MCF 10A (cell line): ENCODE data around the gene IER2. TPM values are rescaled to one million over a fixed set of nuclear protein-coding genes. Genes with fewer than 3 reads are reported as not detected.

ENCODE experiments used
- BruUV-seq: library from RNA; stranded (reverse); fragments of 400-500 nt; replicated peaks from 2 replicates; lab custom pipeline; 2021; lab: Mats Ljungman, UMichigan
- CTCF ChIA-PET: fragments of 300-600 bp; sonication (Branson Sonifier 250); formaldehyde crosslinking; extraction: SDS; loops from one replicate; lab custom pipeline; 2021; ENCODE audit warnings: antibody characterized with exemption, inconsistent platforms; lab: Yijun Ruan, JAX
- POLR2A ChIA-PET: fragments of 300-600, 350-650 bp; sonication (Branson Sonifier 250); formaldehyde crosslinking; extraction: SDS; loops from one replicate; lab custom pipeline; 2020; ENCODE audit warnings: antibody characterized with exemption, inconsistent platforms; lab: Yijun Ruan, JAX
- DNase-seq: peaks from one replicate; pipeline ENCODE4 v3.0.0-alpha.2; 2018; ENCODE audit not compliant: unreplicated experiment
- H3K27ac Mint-ChIP-seq: one replicate; pipeline ENCODE4 v1.8.0; 2022; ENCODE audit warnings: mild to moderate bottlenecking, low read depth, mixed read lengths; ENCODE audit not compliant: unreplicated experiment
- H3K27me3 Mint-ChIP-seq: one replicate; pipeline ENCODE4 v1.8.0; 2022; ENCODE audit warnings: mixed read lengths; ENCODE audit not compliant: insufficient read depth, unreplicated experiment
- H3K36me3 Mint-ChIP-seq: one replicate; pipeline ENCODE4 v1.8.0; 2022; ENCODE audit warnings: mild to moderate bottlenecking, moderate library complexity, mixed read lengths; ENCODE audit not compliant: insufficient read depth, unreplicated experiment
- H3K4me1 Mint-ChIP-seq: one replicate; pipeline ENCODE4 v1.8.0; 2022; ENCODE audit warnings: mixed read lengths; ENCODE audit not compliant: insufficient read depth, unreplicated experiment
- H3K4me3 Mint-ChIP-seq: one replicate; pipeline ENCODE4 v1.8.0; 2022; ENCODE audit warnings: mild to moderate bottlenecking, moderate library complexity, mixed read lengths; ENCODE audit not compliant: unreplicated experiment
- H3K9me3 Mint-ChIP-seq: one replicate; pipeline ENCODE4 v1.8.0; 2022; ENCODE audit warnings: mixed read lengths; ENCODE audit not compliant: unreplicated experiment
- intact Hi-C: fragments of 100-400 bp; cut with micrococcal nuclease; formaldehyde crosslinking; loops from 2 replicates; pipeline ENCODE4 v1.14.1; 2022
- total RNA-seq: library from RNA; stranded (reverse); gene quantifications from 2 replicates; pipeline ENCODE4 v1.2.3, GENCODE V29; 2022
- TF ChIP-seq, protein P1 (sequence below): fragments of 200-600 bp; IDR thresholded peaks from one replicate; pipeline ENCODE4 v1.8.0; 2022; ENCODE audit warnings: antibody characterized with exemption, mild to moderate bottlenecking; ENCODE audit not compliant: unreplicated experiment

The IER2 gene
- total RNA-seq, 1 experiment from 2014 or later = 92.3 TPM

GRCh38 chr19:13135068-13136062 lies 14.8 kb upstream of the IER2 start:
- no TSS peak for BruUV-seq
- POLR2A ChIA-PET = no interaction called here

DNA sequence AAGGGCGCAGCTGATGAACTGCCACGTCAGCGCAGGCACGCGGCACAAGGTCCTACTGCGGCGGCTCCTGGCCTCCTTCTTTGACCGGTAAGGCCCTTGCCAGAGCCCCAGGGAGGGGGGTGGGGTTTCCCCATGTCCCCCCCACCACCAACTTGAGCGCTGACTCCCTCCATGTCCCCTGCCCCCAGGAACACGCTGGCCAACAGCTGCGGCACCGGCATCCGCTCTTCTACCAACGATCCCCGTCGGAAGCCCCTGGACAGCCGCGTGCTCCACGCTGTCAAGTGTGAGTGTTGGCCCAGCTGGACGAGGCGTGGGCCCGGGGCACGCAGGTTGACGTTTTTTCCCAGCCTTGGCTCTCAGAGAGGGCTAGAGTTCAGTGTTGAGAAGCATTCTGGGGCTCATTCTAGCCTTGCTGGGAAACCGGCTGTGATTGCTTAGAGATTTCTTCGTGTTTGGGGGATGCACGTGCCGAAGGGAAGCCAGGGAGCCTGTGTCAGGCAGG lies 12.9 kb upstream of the IER2 start:
- DNase-seq = no peak
- no peaks in the 10 kb centered on the region for H3K4me1 Mint-ChIP-seq
- ChIA-PET POLR2A (interaction anchor here (1.0 kb wide), 1 partner anchor 20 kb away, joined by 3 read pairs; the partner anchor contains the start of gene NACC1), CTCF (interaction anchor here (0.6 kb wide), 1 partner anchor 141 kb away, joined by 3 read pairs; no protein-coding TSS in a partner anchor)
- H3K4me3 Mint-ChIP-seq = no peak overlapping the region
- H3K36me3 Mint-ChIP-seq = peaks cover 60% of the 10 kb centered on the region
- H3K27ac Mint-ChIP-seq = no peak overlapping the region
- TF ChIP-seq, protein P1, sequence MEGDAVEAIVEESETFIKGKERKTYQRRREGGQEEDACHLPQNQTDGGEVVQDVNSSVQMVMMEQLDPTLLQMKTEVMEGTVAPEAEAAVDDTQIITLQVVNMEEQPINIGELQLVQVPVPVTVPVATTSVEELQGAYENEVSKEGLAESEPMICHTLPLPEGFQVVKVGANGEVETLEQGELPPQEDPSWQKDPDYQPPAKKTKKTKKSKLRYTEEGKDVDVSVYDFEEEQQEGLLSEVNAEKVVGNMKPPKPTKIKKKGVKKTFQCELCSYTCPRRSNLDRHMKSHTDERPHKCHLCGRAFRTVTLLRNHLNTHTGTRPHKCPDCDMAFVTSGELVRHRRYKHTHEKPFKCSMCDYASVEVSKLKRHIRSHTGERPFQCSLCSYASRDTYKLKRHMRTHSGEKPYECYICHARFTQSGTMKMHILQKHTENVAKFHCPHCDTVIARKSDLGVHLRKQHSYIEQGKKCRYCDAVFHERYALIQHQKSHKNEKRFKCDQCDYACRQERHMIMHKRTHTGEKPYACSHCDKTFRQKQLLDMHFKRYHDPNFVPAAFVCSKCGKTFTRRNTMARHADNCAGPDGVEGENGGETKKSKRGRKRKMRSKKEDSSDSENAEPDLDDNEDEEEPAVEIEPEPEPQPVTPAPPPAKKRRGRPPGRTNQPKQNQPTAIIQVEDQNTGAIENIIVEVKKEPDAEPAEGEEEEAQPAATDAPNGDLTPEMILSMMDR = no peak
- intact Hi-C loops = no loop called here
- H3K27me3 Mint-ChIP-seq = no peaks in the 10 kb centered on the region
- no peaks in the 10 kb centered on the region for H3K9me3 Mint-ChIP-seq
- BruUV-seq = no TSS peak

More at GRCh38 chr19:13135068-13136062, 14.8 kb upstream of the IER2 start:
- intact Hi-C loops = no loop called here
- H3K27ac Mint-ChIP-seq = no peak overlapping the region
- peaks cover 55% of the 10 kb centered on the region for H3K36me3 Mint-ChIP-seq
- no peaks in the 10 kb centered on the region for H3K27me3 Mint-ChIP-seq
- TF ChIP-seq, protein P1 = no peak
- no peaks in the 10 kb centered on the region for H3K9me3 Mint-ChIP-seq
- H3K4me1 Mint-ChIP-seq = no peaks in the 10 kb centered on the region
- DNase-seq = no peak
- H3K4me3 Mint-ChIP-seq = no peak overlapping the region
- CTCF ChIA-PET = interaction anchor here (0.8 to 1.2 kb wide), 3 partner anchors 20 to 158 kb away, joined by 3 read pairs; no protein-coding TSS in a partner anchor

DNA sequence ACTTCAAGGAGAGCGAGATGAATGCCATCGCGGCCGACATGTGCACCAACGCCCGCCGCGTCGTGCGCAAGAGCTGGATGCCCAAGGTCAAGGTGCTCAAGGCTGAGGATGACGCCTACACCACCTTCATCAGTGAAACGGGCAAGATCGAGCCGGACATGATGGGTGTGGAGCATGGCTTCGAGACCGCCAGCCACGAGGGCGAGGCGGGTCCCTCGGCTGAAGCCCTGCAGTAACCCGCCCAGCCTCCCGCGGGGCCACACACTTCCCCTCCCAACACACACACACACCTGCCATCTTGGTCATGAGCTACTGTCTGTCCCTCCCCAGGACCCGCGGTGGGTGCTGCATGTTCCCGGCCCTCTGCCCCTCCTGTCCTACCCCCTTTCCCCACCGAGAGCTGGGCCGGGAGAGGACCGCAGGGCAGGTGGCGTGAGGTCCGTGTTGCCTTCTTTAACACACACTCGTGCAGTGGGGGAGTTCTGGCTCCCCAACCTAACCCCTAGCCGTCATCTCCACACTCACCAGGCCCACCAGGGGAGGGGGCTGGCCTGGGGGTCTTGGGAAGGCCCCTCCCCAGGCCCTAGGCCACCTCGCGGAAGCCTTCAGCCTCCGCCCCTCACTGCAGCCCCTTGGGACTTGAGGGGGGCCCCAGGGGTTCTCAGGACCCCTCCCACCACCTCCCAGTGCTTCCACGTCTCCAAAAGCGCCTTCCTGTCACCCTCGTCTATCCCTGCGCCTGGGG lies 11.9 kb upstream of the IER2 start:
- Mint-ChIP-seq H3K36me3 (peaks cover 55% of the 10 kb centered on the region), H3K9me3 (no peaks in the 10 kb centered on the region), H3K27ac (no peak overlapping the region), H3K27me3 (no peaks in the 10 kb centered on the region), H3K4me1 (no peaks in the 10 kb centered on the region), H3K4me3 (no peak overlapping the region)
- POLR2A ChIA-PET = interaction anchor here (0.6 kb wide), 1 partner anchor 14 kb away, joined by 3 read pairs; no protein-coding TSS in a partner anchor
- intact Hi-C loops = no loop called here
- TF ChIP-seq, protein P1 = no peak
- BruUV-seq = no TSS peak
- CTCF ChIA-PET = interaction anchor here (0.5 to 0.7 kb wide), 2 partner anchors 75 to 93 kb away, joined by 3 read pairs; no protein-coding TSS in a partner anchor
- no peak for DNase-seq
